ENCODE data around the gene GLP2R. TPM values are rescaled to one million over a fixed set of nuclear protein-coding genes. Genes with fewer than 3 reads are reported as not detected.

Gene GLP2R
- polyA plus RNA-seq, 1 donor from 2014 or later, result not detected

- H4K20me1 ChIP-seq (ENCODE audit: insufficient read depth), result no peaks in the 10 kb centered on the region
- TF ChIP-seq POLR2AphosphoS5 (IDR thresholded peaks at IDR 0.05), result no peak
- no peak for TF ChIP-seq RAD21 (conservative IDR thresholded peaks at IDR 0.05)
- no peak for TF ChIP-seq REST (IDR thresholded peaks at IDR 0.05; ENCODE audit: borderline replicate concordance)
- TF ChIP-seq EP300 (conservative IDR thresholded peaks at IDR 0.05; ENCODE audit: poor library complexity, severe bottlenecking), result no peak
- no peak for TF ChIP-seq TAF1 (IDR thresholded peaks at IDR 0.05; ENCODE audit: low read depth)
- no peak for TF ChIP-seq MXI1 (conservative IDR thresholded peaks at IDR 0.05; ENCODE audit: poor library complexity, severe bottlenecking)
- TF ChIP-seq CTCF (IDR thresholded peaks at IDR 0.05; ENCODE audit: poor library complexity, severe bottlenecking), result no peak
- no peak for TF ChIP-seq SMC3 (conservative IDR thresholded peaks at IDR 0.05; ENCODE audit: poor library complexity)
- no peak for TF ChIP-seq EZH2 (IDR thresholded peaks at IDR 0.05; ENCODE audit: borderline replicate concordance, insufficient read depth, low read length, poor library complexity, severe bottlenecking)
- H3K9ac ChIP-seq (ENCODE audit: low read length), result no peak overlapping the region
- H2AFZ ChIP-seq (ENCODE audit: low read depth, low read length), result no peak overlapping the region
- no peaks in the 10 kb centered on the region for H3K79me2 ChIP-seq (replicated peaks; ENCODE audit: insufficient read depth, low read length)
- H3K4me2 ChIP-seq (ENCODE audit: low read length), result no peak overlapping the region
- H3K9me3 ChIP-seq (ENCODE audit: low read length), result no peaks in the 10 kb centered on the region
- no peaks in the 10 kb centered on the region for H3K36me3 ChIP-seq (ENCODE audit: insufficient read depth, low read length)
- no peaks in the 10 kb centered on the region for H3K9me2 ChIP-seq (ENCODE audit: insufficient read depth, low read length)
- no peak overlapping the region for H3K4me3 ChIP-seq (ENCODE audit: low read length)
- H3K27ac ChIP-seq (ENCODE audit: low read length), result no peak overlapping the region
- H3K27me3 ChIP-seq (ENCODE audit: insufficient read depth, low read depth, low read length), result no peaks in the 10 kb centered on the region
- no peaks in the 10 kb centered on the region for H3F3A ChIP-seq (ENCODE audit: insufficient read depth, low read length, poor library complexity, severe bottlenecking)
These were observed 91.4 kb downstream of the GLP2R start for GRCh38 chr17:9917131-9917530.

GRCh38 chr17:9917801-9918200 is 92.1 kb downstream of the GLP2R start:
- H3F3A ChIP-seq (ENCODE audit: insufficient read depth, low read length, poor library complexity, severe bottlenecking), result no peaks in the 10 kb centered on the region
- no peak overlapping the region for H2AFZ ChIP-seq (ENCODE audit: low read depth, low read length)
- no peaks in the 10 kb centered on the region for H4K20me1 ChIP-seq (ENCODE audit: insufficient read depth)
- H3K9me2 ChIP-seq (ENCODE audit: insufficient read depth, low read length), result no peaks in the 10 kb centered on the region
- no peaks in the 10 kb centered on the region for H3K36me3 ChIP-seq (ENCODE audit: insufficient read depth, low read length)
- H3K4me3 ChIP-seq (ENCODE audit: low read length), result no peak overlapping the region
- no peak overlapping the region for H3K4me2 ChIP-seq (ENCODE audit: low read length)
- no peaks in the 10 kb centered on the region for H3K79me2 ChIP-seq (replicated peaks; ENCODE audit: insufficient read depth, low read length)
- H3K9ac ChIP-seq (ENCODE audit: low read length), result no peak overlapping the region
- TF ChIP-seq CTCF (IDR thresholded peaks at IDR 0.05; ENCODE audit: poor library complexity, severe bottlenecking), result no peak
- no peak for TF ChIP-seq RAD21 (conservative IDR thresholded peaks at IDR 0.05)
- no peak for TF ChIP-seq POLR2AphosphoS5 (IDR thresholded peaks at IDR 0.05)
- TF ChIP-seq SMC3 (conservative IDR thresholded peaks at IDR 0.05; ENCODE audit: poor library complexity), result no peak
- TF ChIP-seq REST (IDR thresholded peaks at IDR 0.05; ENCODE audit: borderline replicate concordance), result no peak
- no peak for TF ChIP-seq EP300 (conservative IDR thresholded peaks at IDR 0.05; ENCODE audit: poor library complexity, severe bottlenecking)
- no peak for TF ChIP-seq MXI1 (conservative IDR thresholded peaks at IDR 0.05; ENCODE audit: poor library complexity, severe bottlenecking)
- TF ChIP-seq EZH2 (IDR thresholded peaks at IDR 0.05; ENCODE audit: borderline replicate concordance, insufficient read depth, low read length, poor library complexity, severe bottlenecking), result no peak
- TF ChIP-seq TAF1 (IDR thresholded peaks at IDR 0.05; ENCODE audit: low read depth), result no peak
- no peak overlapping the region for H3K27ac ChIP-seq (ENCODE audit: low read length)
- no peaks in the 10 kb centered on the region for H3K9me3 ChIP-seq (ENCODE audit: low read length)
- H3K27me3 ChIP-seq (ENCODE audit: insufficient read depth, low read depth, low read length), result no peaks in the 10 kb centered on the region
